ENCODE results near the gene UBR1. TPM values are rescaled to one million over a fixed set of nuclear protein-coding genes. Genes with fewer than 3 reads are reported as not detected.

The UBR1 gene
- total and polyA plus RNA-seq, 3 donors from 2014 or later = 21.3 to 40.7 (median 36.5) TPM

DNA sequence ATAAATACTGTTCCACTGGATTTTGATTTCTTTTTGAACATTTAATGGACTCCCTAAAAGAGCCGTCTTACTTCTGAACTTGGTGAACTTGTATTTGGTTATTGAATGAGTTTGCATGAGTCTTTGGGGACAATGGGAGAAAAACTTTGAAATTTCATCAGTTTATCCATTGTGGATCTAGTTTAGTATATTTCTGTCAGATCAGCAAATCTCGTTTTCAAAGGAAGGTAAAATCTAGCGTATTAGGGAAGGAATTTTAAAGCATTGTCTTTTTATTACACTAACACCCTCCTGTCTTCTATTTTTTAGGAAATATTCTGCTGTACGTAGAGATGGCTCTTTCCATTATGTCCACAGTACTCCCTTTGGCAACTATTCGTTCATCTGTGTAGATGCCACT lies 40.3 kb upstream of the UBR1 start:
- Histone ChIP-seq H3K9me3 (no peaks in the 10 kb centered on the region), H3K4me3 (no peak overlapping the region), H3K36me3 (ENCODE audit: low read depth, missing control alignments) (no peaks in the 10 kb centered on the region), H3K27me3 (no peaks in the 10 kb centered on the region), H3K27ac (no peak overlapping the region), H3K4me1 (no peaks in the 10 kb centered on the region)
- WGBS, 2 donors = 89% methylated on average over 5 of the region's 5 CpGs
- TF ChIP-seq POLR2A (IDR thresholded peaks at IDR 0.05) = no peak
- TF ChIP-seq, protein P1, sequence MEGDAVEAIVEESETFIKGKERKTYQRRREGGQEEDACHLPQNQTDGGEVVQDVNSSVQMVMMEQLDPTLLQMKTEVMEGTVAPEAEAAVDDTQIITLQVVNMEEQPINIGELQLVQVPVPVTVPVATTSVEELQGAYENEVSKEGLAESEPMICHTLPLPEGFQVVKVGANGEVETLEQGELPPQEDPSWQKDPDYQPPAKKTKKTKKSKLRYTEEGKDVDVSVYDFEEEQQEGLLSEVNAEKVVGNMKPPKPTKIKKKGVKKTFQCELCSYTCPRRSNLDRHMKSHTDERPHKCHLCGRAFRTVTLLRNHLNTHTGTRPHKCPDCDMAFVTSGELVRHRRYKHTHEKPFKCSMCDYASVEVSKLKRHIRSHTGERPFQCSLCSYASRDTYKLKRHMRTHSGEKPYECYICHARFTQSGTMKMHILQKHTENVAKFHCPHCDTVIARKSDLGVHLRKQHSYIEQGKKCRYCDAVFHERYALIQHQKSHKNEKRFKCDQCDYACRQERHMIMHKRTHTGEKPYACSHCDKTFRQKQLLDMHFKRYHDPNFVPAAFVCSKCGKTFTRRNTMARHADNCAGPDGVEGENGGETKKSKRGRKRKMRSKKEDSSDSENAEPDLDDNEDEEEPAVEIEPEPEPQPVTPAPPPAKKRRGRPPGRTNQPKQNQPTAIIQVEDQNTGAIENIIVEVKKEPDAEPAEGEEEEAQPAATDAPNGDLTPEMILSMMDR (IDR thresholded peaks at IDR 0.05) = no peak
- DNase-seq = no peak
- intact Hi-C loops (cut with DNase I; ENCODE audit: low total_unique reads) = no loop called here

DNA sequence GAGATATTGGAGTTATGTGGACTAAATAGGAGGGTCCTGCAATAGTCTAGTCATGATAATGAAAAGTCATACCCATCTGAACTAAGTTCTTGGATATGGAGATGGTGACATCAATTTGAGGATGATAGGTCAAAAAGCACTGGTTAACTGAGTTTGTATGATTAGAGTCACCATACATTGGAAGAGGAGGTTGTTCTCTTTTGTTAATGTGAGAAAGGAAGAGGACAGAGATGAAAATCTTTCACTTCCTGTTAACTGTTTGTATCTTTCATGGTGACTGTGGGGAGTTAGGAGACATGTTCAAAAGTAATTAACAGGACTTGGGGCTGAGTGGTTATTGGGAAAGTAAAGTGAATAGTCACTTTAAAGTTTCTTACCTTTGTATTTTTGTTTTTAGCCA lies 38.7 kb upstream of the UBR1 start:
- intact Hi-C loops (cut with DNase I; ENCODE audit: low total_unique reads) = no loop called here
- H3K27me3 ChIP-seq = no peaks in the 10 kb centered on the region
- TF ChIP-seq, protein P1 (IDR thresholded peaks at IDR 0.05) = no peak
- TF ChIP-seq POLR2A (IDR thresholded peaks at IDR 0.05) = no peak
- no peak overlapping the region for H3K4me3 ChIP-seq
- no peak for DNase-seq
- no peaks in the 10 kb centered on the region for H3K36me3 ChIP-seq (ENCODE audit: low read depth, missing control alignments)
- no peak overlapping the region for H3K27ac ChIP-seq
- H3K4me1 ChIP-seq = no peaks in the 10 kb centered on the region
- no peaks in the 10 kb centered on the region for H3K9me3 ChIP-seq

- no peak for DNase-seq
- no peak for TF ChIP-seq POLR2A (IDR thresholded peaks at IDR 0.05)
- TF ChIP-seq, protein P1 (IDR thresholded peaks at IDR 0.05) = no peak
- no peaks in the 10 kb centered on the region for H3K9me3 ChIP-seq
- no peaks in the 10 kb centered on the region for H3K36me3 ChIP-seq (ENCODE audit: low read depth, missing control alignments)
- no peaks in the 10 kb centered on the region for H3K4me1 ChIP-seq
- no peak overlapping the region for H3K27ac ChIP-seq
- H3K27me3 ChIP-seq = no peaks in the 10 kb centered on the region
- H3K4me3 ChIP-seq = no peak overlapping the region
- intact Hi-C loops (cut with DNase I; ENCODE audit: low total_unique reads) = no loop called here
- WGBS, 2 donors = 90 to 96% methylated on average over 4 of the region's 4 CpGs
Observed at GRCh38 chr15:43143203-43143941, 37.5 kb upstream of the UBR1 start.

DNA sequence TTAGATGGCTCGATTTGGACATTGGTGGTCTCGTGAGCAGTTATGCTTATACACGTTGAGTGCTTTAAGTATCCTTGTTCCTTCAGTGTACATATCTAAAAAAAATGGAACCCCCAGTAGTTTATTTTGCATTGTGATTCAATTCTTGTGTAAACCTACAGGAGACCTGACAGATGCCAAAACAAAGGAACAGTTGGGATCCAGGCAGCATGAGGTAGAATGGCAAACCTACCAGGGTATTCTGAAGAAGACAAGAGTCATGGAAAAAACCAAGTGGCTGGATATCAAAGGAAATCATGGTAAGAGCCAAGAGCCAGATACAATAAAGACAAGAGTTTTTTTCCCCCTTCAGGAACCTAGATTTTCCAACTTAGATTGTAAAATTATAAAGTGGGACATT lies 29.5 kb upstream of the UBR1 start:
- intact Hi-C loops (cut with DNase I; ENCODE audit: low total_unique reads) = no loop called here
- H3K27ac ChIP-seq = no peak overlapping the region
- no peaks in the 10 kb centered on the region for H3K9me3 ChIP-seq
- no peak for DNase-seq
- no peaks in the 10 kb centered on the region for H3K27me3 ChIP-seq
- H3K36me3 ChIP-seq (ENCODE audit: low read depth, missing control alignments) = no peaks in the 10 kb centered on the region
- no peaks in the 10 kb centered on the region for H3K4me1 ChIP-seq
- 89 to 98% methylated on average over 3 of the region's 3 CpGs for WGBS, 2 donors
- TF ChIP-seq, protein P1 (IDR thresholded peaks at IDR 0.05) = no peak
- no peak for TF ChIP-seq POLR2A (IDR thresholded peaks at IDR 0.05)
- no peak overlapping the region for H3K4me3 ChIP-seq

GRCh38 chr15:43134157-43134635 lies 28.4 kb upstream of the UBR1 start:
- Histone ChIP-seq H3K36me3 (ENCODE audit: low read depth, missing control alignments) (no peaks in the 10 kb centered on the region), H3K9me3 (no peaks in the 10 kb centered on the region), H3K27me3 (no peaks in the 10 kb centered on the region), H3K27ac (peak overlapping the region; percentile 21 to 60), H3K4me3 (peak overlapping the region; percentile 87 to 91), H3K4me1 (no peaks in the 10 kb centered on the region)
- DNase-seq = no peak
- intact Hi-C loops (cut with DNase I; ENCODE audit: low total_unique reads) = no loop called here
- TF ChIP-seq, protein P1 (IDR thresholded peaks at IDR 0.05) = no peak
- 12 to 15% methylated on average over 5 to 12 of the region's 12 CpGs for WGBS, 2 donors
